ENCODE results near the gene SPACA6.

Gene SPACA6

DNA sequence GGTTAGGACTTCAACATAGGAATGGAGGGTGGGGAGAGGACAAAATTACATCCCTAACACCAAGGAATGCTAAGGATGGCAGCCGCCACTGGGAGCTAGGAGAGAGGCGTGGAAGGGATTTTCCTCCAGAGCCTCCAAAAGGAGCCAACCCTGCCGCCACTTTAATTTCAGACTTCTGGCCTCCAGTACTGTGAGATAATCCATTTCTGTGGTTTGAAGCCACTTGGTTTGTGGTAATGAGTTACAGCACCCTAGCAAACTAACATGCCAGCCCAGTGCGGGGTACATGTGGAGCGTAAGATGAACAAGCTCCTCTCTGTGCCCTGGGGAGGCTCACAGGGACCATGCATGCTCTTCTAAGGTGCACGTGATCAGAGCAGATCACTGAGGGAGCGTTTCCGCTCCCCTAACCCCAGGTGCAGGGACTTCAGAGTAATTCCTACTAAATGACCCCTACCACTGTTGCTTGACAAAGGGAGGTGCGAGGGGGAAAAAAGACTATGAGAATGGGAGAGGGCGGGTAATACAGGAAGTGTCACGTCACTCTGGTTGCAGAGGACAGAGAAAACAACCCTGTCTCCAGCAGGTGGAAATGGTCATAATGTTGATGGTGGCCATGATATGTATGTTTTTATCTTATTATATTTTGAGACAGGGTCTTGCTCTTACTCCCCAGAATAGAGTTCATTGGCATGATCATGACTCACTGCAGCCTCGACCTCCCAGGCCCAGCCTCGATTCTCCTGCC lies 46.5 kb downstream of the SPACA6 start:
- no peak for DNase-seq

DNA sequence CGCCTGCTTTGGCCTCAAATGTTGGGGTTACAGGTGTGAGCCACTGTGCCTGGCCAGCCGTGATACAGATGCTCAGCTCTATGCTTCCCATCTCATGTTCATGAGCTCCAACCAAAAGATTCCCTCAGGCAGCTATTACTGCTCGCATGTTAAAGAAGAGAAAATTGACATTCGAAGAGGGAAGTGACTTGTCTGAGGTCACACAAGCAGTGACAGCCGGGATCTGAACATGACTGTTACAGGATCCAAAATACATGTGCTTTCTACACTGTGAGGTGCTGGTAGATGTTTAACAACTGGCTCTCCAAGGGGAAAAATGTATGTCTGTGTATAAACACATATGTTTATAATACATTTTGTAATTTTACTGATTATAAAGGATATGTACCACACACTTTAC lies 47.2 kb downstream of the SPACA6 start:
- DNase-seq, result no peak

DNA sequence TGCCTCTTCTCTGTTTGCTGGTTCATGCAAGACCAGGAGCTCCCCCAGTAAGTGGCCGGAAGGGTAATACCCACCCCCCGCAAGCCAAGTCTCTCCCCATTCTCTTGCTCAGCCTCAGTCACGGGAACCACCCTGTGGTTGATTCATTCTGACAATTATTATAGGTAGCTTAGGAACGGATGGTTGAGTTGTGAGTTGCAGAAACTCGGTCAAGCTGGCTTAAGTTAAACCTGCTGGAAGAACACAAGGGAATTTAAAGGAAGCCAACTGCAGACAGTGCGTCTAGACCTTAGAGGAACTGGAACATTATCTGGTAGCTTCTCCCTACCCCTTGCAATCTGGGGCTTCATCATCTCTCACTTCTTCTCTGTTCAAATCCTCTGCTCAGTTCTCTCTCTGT lies 49.7 kb downstream of the SPACA6 start:
- no peak for DNase-seq

DNA sequence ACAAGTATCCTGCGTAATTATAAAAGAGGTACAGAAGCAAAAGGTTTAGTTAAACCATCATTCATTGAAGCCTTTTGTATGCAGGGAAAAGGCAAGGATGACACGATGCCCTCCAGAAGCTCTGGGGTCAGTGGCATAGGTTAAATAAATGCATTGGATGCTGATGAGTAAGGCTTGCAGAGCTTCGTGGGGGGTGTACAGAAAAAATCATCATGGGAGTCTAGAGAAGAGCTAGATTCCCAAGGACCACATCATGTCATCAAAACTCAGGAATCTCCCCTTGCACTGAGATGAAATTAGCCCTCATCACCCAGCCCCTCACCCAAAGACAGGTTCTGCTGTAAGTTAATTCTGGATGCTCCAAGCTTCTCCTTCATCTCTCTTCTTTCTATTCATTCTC lies 50.3 kb downstream of the SPACA6 start:
- DNase-seq, result no peak

DNA sequence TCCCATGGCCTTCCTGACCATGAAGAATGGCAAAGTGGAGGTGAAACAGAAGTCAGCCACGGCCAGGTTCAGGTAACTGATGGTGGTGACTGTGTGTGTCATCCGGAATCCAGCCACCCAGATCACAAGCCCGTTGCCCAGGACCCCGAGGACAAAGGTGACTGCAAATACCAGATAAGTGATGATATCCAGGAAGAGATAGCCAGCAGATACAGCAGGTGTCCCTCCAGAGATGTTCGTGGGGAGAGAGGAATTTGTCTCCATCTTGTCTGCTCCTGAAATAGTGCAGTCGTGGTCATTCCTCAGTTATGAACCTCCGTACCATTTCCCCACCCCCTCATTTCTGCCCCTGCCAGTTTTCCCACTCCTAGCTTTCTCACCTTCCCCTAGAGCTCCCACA lies 53.6 kb downstream of the SPACA6 start:
- no peak for DNase-seq

DNA sequence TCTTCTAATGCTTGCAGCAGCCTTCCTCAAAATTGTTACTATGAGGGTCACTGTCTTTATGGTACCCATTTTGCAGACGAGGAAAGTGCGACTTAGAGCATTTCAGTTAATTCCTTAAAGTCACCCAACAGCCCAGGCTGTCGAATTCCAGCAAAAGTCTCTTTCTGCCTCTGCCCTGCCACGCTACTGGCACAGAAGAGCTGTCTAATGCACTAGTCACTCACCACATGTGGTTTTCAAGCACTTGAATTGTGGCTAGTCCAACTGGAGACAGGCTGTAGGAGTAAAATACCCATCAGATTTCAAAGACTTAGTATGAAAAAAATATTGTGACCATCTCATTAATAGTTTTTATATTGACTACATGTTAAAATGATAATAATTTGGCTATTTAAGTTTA lies 56.8 kb downstream of the SPACA6 start:
- DNase-seq, result no peak

DNA sequence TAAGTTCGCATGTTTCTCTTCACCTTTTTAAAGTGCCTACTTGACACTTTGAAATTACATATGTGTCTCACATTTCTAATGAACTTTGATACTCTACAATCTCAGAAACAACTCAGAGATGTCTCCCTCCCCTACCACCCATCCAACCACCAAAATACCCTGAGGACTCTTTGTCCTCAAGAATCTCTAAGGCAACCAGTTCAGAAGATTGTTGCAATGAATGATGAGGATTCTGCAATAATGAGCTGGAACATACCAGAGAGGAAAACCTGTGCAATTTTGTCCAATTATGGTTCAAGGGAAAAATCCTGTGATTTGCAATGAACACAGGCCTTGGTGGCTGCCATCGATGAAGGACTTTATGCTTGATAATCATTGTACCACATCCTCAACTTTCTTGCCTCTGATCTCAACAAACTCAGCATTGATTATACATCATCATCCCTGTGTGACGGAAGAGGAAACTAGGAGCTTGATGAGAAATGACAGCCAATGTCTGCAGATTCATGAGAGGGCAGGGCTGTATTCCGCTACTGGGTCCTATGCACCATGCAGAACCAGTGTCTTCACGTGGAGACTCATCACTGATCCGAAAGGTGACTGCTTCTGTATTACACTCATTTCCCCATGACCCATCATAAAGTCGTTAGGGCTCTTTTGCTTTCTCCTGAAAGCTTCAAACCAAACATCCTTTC lies 57.4 kb downstream of the SPACA6 start:
- DNase-seq, result no peak

DNA sequence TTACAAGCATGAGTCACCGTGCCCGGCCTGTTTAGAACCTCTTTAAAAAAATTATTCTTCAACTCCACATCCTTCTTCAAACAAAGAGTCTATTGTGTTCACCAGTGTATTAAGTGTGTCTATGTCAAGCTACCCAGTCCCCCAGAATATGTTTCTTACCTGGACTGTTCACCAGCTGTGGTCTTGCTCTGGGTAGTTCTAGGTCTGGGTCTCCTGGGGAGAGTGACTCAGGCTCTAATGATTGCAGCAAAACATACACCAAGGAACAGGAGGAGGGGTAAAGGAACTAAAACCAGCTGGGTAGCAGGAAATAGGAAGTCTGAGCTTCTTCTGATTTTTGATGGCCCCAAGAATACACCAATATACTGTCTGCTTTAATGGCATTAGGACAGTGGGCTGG lies 58.5 kb downstream of the SPACA6 start, which contains the start of gene FPR1:
FPR1 (minus strand) TSS at position 224 of the 400 bp plus-strand sequence. CDS start 4,884 bp downstream, outside the sequence.
- no peak for DNase-seq

DNA sequence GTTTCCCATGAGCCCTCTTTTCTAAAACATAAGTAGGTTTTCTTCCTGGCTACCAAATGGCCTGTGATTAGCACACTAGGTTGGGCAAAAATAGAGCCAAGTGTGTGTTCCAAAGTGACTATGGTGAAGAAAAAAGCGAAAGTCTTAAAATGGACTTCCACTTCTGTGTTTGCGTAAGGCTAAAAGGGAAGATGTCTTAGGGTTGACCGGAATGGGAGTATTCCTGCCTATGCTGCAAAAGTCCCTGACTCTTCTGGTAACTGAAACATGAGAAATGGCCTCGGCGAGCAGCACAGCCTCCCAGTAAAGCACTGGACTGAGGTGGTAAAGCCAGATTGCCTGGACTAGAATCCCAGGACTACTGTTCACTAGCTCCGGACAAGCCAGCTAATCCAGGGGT lies 61.0 kb downstream of the SPACA6 start:
- DNase-seq, result no peak

DNA sequence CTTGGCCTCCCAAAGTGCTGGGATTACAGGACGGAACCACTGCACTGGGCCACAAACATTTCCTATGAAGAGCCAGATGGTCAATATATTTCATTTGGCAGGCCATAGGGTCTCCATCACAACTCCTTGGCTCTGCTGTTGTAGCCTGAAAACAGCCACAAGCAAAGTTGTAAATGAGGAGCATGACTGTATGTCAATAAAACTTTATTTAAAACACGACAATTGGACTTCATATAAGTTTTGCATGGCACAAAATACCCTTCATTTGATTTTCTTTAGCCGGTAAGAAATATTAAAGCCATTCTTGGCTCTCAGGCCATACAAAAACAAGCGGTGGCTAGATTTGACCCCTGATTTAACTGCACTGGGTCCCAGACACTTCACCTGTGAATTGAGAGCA lies 61.6 kb downstream of the SPACA6 start:
- no peak for DNase-seq
